Activated CD4-positive, CD25-positive, alpha-beta regulatory T cell treated with anti-CD3 and anti-CD28 coated beads, Interleukin-2, amount 50 U/mL, for 24 hours (primary cell): ENCODE data around the gene SHOX.
"Not testable (repeated sequence)": the region's sequence is repeated elsewhere in the genome, so short reads cannot be mapped to it uniquely, and the experiment has no call there.

Experiments used
- ATAC-seq, 2 donors: fragments of 150-1000 bp; cut with Tn5 transposase; one replicate each; pipeline ENCODE4 v1.10.0; 2021; ENCODE audit warnings: mild to moderate bottlenecking in 1 of 2, moderate library complexity in 1 of 2

Gene SHOX

GRCh38 chrX:638482-639131, 8.0 kb downstream of the SHOX start:
- no peak for ATAC-seq

GRCh38 chrX:639151-639550, 8.6 kb downstream of the SHOX start:
- ATAC-seq, result no peak

- no peak for ATAC-seq
Observed at GRCh38 chrX:640641-641040, 10.1 kb downstream of the SHOX start.

GRCh38 chrX:641671-642435, 11.3 kb downstream of the SHOX start:
- ATAC-seq, result no peak

GRCh38 chrX:642436-643240, 12.0 kb downstream of the SHOX start:
- no peak for ATAC-seq

GRCh38 chrX:643241-643595, 12.6 kb downstream of the SHOX start:
- no peak for ATAC-seq

- ATAC-seq, result no peak
Observed at GRCh38 chrX:643911-644303, 13.3 kb downstream of the SHOX start.

GRCh38 chrX:644304-645281, 14.0 kb downstream of the SHOX start:
- ATAC-seq, result no peak

GRCh38 chrX:646228-646495, 15.6 kb downstream of the SHOX start:
- ATAC-seq, result no peak

GRCh38 chrX:646796-647195, 16.2 kb downstream of the SHOX start:
- no peak for ATAC-seq

GRCh38 chrX:649166-649565, 18.6 kb downstream of the SHOX start:
- ATAC-seq, result no peak

GRCh38 chrX:650324-650723, 19.7 kb downstream of the SHOX start:
- ATAC-seq, result no peak

GRCh38 chrX:650811-651210, 20.2 kb downstream of the SHOX start:
- no peak for ATAC-seq

GRCh38 chrX:651922-652321, 21.3 kb downstream of the SHOX start:
- not testable (repeated sequence) for ATAC-seq

- ATAC-seq, result no peak
Observed at GRCh38 chrX:652341-652741, 21.8 kb downstream of the SHOX start.

- ATAC-seq, result no peak
Observed at GRCh38 chrX:653306-653705, 22.7 kb downstream of the SHOX start.

GRCh38 chrX:661154-661553, 30.6 kb downstream of the SHOX start:
- ATAC-seq, result no peak

GRCh38 chrX:662126-662525, 31.5 kb downstream of the SHOX start:
- ATAC-seq, result no peak

- ATAC-seq, result no peak
Observed at GRCh38 chrX:663841-664240, 33.2 kb downstream of the SHOX start.

- no peak for ATAC-seq
Observed at GRCh38 chrX:666762-667720, 36.5 kb downstream of the SHOX start.

GRCh38 chrX:670645-671044, 40.1 kb downstream of the SHOX start:
- no peak for ATAC-seq

- ATAC-seq, result no peak
Observed at GRCh38 chrX:672931-673330, 42.3 kb downstream of the SHOX start.
